H9 (cell line): Measurements from ENCODE around the gene KREMEN2. TPM values are rescaled to one million over a fixed set of nuclear protein-coding genes. Genes with fewer than 3 reads are reported as not detected.

Experiments
- DNase-seq: peaks from one replicate; pipeline ENCODE4 v3.0.0-alpha.2; 2017
- H2AFZ ChIP-seq: one replicate; pipeline ENCODE4 v1.6.1; 2013; ENCODE audit warnings: mild to moderate bottlenecking, low read length, control low read depth, moderate library complexity
- H2AK5ac ChIP-seq: 2 replicates; pipeline ENCODE4 v1.6.1; 2013; ENCODE audit warnings: low read length, control low read depth, mixed read lengths; ENCODE audit not compliant: insufficient read length
- H2BK120ac ChIP-seq: one replicate; pipeline ENCODE4 v1.6.1; 2013; ENCODE audit warnings: low read depth, mild to moderate bottlenecking, low read length, control low read depth, inconsistent platforms; ENCODE audit not compliant: poor library complexity, severe bottlenecking
- H2BK12ac ChIP-seq: 2 replicates; pipeline ENCODE4 v1.6.1; 2013; ENCODE audit warnings: low read length, control low read depth, mixed read lengths, low read depth; ENCODE audit not compliant: insufficient read length
- H2BK15ac ChIP-seq: 2 replicates; pipeline ENCODE4 v1.6.1; 2013; ENCODE audit warnings: low read depth, low read length, control low read depth
- H2BK20ac ChIP-seq: one replicate; pipeline ENCODE4 v1.6.1; 2013; ENCODE audit warnings: low read depth, mild to moderate bottlenecking, low read length, control low read depth, inconsistent platforms; ENCODE audit not compliant: poor library complexity, severe bottlenecking
- H2BK5ac ChIP-seq: 2 replicates; pipeline ENCODE4 v1.6.1; 2013; ENCODE audit warnings: low read length, control low read depth, mixed read lengths; ENCODE audit not compliant: insufficient read length
- H3K14ac ChIP-seq: 2 replicates; pipeline ENCODE4 v1.6.1; 2013; ENCODE audit warnings: low read length, control low read depth; ENCODE audit not compliant: insufficient read depth
- H3K18ac ChIP-seq: 2 replicates; pipeline ENCODE4 v1.6.1; 2013; ENCODE audit warnings: low read depth, mild to moderate bottlenecking, mixed read lengths, low read length, control low read depth; ENCODE audit not compliant: insufficient read length
- H3K23ac ChIP-seq: 2 replicates; pipeline ENCODE4 v1.6.1; 2013; ENCODE audit warnings: low read length, control low read depth, mixed read lengths, low read depth; ENCODE audit not compliant: insufficient read length
- H3K23me2 ChIP-seq: 2 replicates; pipeline ENCODE4 v1.6.1; 2013; ENCODE audit warnings: low read depth, mild to moderate bottlenecking, mixed read lengths, low read length, control low read depth; ENCODE audit not compliant: insufficient read length, poor library complexity, severe bottlenecking
- H3K27ac ChIP-seq: 2 replicates; pipeline ENCODE4 v1.5.1; 2013; ENCODE audit warnings: low read length, control low read depth, mixed read lengths, low read depth; ENCODE audit not compliant: insufficient read length
- H3K27me3 ChIP-seq: 2 replicates; pipeline ENCODE4 v1.6.1; 2013; ENCODE audit warnings: low read length, control low read depth, inconsistent platforms; ENCODE audit not compliant: insufficient read depth
- H3K4ac ChIP-seq: 2 replicates; pipeline ENCODE4 v1.6.1; 2013; ENCODE audit warnings: low read depth, mild to moderate bottlenecking, control low read depth, inconsistent platforms, low read length, moderate library complexity
- H3K4me1 ChIP-seq: 2 replicates; pipeline ENCODE4 v1.6.1; 2013; ENCODE audit warnings: low read length, control low read depth, inconsistent platforms; ENCODE audit not compliant: insufficient read depth
- H3K4me2 ChIP-seq: 2 replicates; pipeline ENCODE4 v1.6.1; 2013; ENCODE audit warnings: low read length, control low read depth, mixed read lengths; ENCODE audit not compliant: insufficient read length, insufficient read depth
- H3K56ac ChIP-seq: 2 replicates; pipeline ENCODE4 v1.6.1; 2013; ENCODE audit warnings: low read depth, mild to moderate bottlenecking, mixed read lengths, low read length, control low read depth; ENCODE audit not compliant: insufficient read length
- H3K79me1 ChIP-seq: 2 replicates; pipeline ENCODE4 v1.6.1; 2013; ENCODE audit warnings: low read depth, mild to moderate bottlenecking, moderate library complexity, low read length, control low read depth, inconsistent platforms; ENCODE audit not compliant: insufficient read depth, poor library complexity, severe bottlenecking
- H3K79me2 ChIP-seq: 2 replicates; pipeline ENCODE4 v1.6.1; 2013; ENCODE audit warnings: low read length, control low read depth, inconsistent platforms; ENCODE audit not compliant: insufficient read depth
- H3K9ac ChIP-seq: 2 replicates; pipeline ENCODE4 v1.6.1; 2013; ENCODE audit warnings: low read length, control low read depth, mixed read lengths; ENCODE audit not compliant: insufficient read length; ENCODE audit errors: extremely low read depth
- H3K9me3 ChIP-seq: one replicate; pipeline ENCODE4 v1.6.1; 2013; ENCODE audit warnings: low read depth, low read length, inconsistent platforms; ENCODE audit not compliant: control insufficient read depth
- H3T11ph ChIP-seq: one replicate; pipeline ENCODE4 v1.6.1; 2013; ENCODE audit warnings: mild to moderate bottlenecking, low read length, control low read depth, inconsistent platforms
- H4K20me1 ChIP-seq: one replicate; pipeline ENCODE4 v1.6.1; 2013; ENCODE audit not compliant: control insufficient read depth, insufficient read length, insufficient read depth
- H4K5ac ChIP-seq: 2 replicates; pipeline ENCODE4 v1.6.1; 2013; ENCODE audit warnings: low read depth, mild to moderate bottlenecking, mixed read lengths, low read length, control low read depth; ENCODE audit not compliant: insufficient read length
- H4K8ac ChIP-seq: replicated peaks from 2 replicates; pipeline ENCODE4 v1.6.1; 2013; ENCODE audit warnings: low read length, control low read depth, mixed read lengths, low read depth; ENCODE audit not compliant: insufficient read length
- H4K91ac ChIP-seq: 2 replicates; pipeline ENCODE4 v1.6.1; 2013; ENCODE audit warnings: low read depth, mild to moderate bottlenecking, moderate library complexity, mixed read lengths, low read length, control low read depth; ENCODE audit not compliant: insufficient read length
- H3K27ac Mint-ChIP-seq, 3 experiments: 2 replicates in 2 of 3; 3 replicates in 1 of 3; pipeline ENCODE4 v1.8.0; 2020 to 2021; ENCODE audit warnings: mixed read lengths in 3 of 3, mild to moderate bottlenecking in 1 of 3, moderate library complexity in 1 of 3
- H3K27me3 Mint-ChIP-seq: 2 replicates; pipeline ENCODE4 v1.8.0; 2021; ENCODE audit warnings: low read depth, mild to moderate bottlenecking, moderate library complexity, mixed read lengths
- H3K36me3 Mint-ChIP-seq, 3 experiments: 2 replicates in 2 of 3; 3 replicates in 1 of 3; pipeline ENCODE4 v1.8.0; 2020 to 2021; ENCODE audit warnings: low read depth in 3 of 3, mixed read lengths in 3 of 3; ENCODE audit not compliant: insufficient read depth in 1 of 3
- H3K4me1 Mint-ChIP-seq, 2 experiments: 2 replicates each; pipeline ENCODE4 v1.8.0; 2020; ENCODE audit warnings: mixed read lengths in 2 of 2
- H3K4me3 Mint-ChIP-seq, 2 experiments: 2 replicates in 1 of 2; 3 replicates in 1 of 2; pipeline ENCODE4 v1.8.0; 2020 to 2021; ENCODE audit warnings: mild to moderate bottlenecking in 2 of 2, mixed read lengths in 2 of 2, moderate library complexity in 1 of 2
- H3K9me3 Mint-ChIP-seq, 2 experiments: 2 replicates in 1 of 2; 3 replicates in 1 of 2; pipeline ENCODE4 v1.8.0; 2020; ENCODE audit warnings: mild to moderate bottlenecking in 2 of 2, mixed read lengths in 2 of 2, moderate library complexity in 1 of 2
- CTCF ChIP-seq: fragments of 200-600 bp; sonication (generic); conservative IDR thresholded peaks from 3 replicates; pipeline ENCODE4 v1.8.0; 2021; ENCODE audit warnings: antibody characterized with exemption, mild to moderate bottlenecking
- WGBS: extraction: QIAGEN DNeasy Blood & Tissue Kit; methylation state at CpG from one replicate; pipeline ENCODE4 v1.1.7; 2013; ENCODE audit warnings: missing lambda C conversion rate, low lambda C conversion rate, mixed read lengths; ENCODE audit not compliant: insufficient read length; ENCODE audit errors: extremely low coverage; 5-methylcytosine and 5-hydroxymethylcytosine counted together
- total RNA-seq: library from RNA; stranded (reverse); gene quantifications from 2 replicates; pipeline ENCODE4 v1.2.1, GENCODE V29; 2021

Gene KREMEN2
- total RNA-seq, 1 experiment from 2014 or later, result 12.8 TPM

GRCh38 chr16:2939968-2940367 lies 24.1 kb upstream of the KREMEN2 start:
- Histone ChIP-seq H3K27ac (no peak overlapping the region), H2BK20ac (no peak overlapping the region), H2BK15ac (no peak overlapping the region), H2BK120ac (no peak overlapping the region), H4K20me1 (no peaks in the 10 kb centered on the region), H3T11ph (no peak overlapping the region), H3K56ac (no peak overlapping the region), H3K79me1 (no peaks in the 10 kb centered on the region), H3K9ac (no peak overlapping the region), H3K4ac (no peak overlapping the region), H4K8ac (no peak overlapping the region), H3K23me2 (no peaks in the 10 kb centered on the region), H2AFZ (no peak overlapping the region), H2BK12ac (no peak overlapping the region), H3K9me3 (no peaks in the 10 kb centered on the region), H4K91ac (no peak overlapping the region), H3K23ac (no peak overlapping the region), H3K27me3 (no peaks in the 10 kb centered on the region), H3K4me2 (no peak overlapping the region), H3K4me1 (no peaks in the 10 kb centered on the region), H2BK5ac (no peak overlapping the region), H4K5ac (no peak overlapping the region), H3K79me2 (no peaks in the 10 kb centered on the region), H3K14ac (no peak overlapping the region), H3K18ac (no peak overlapping the region), H2AK5ac (no peak overlapping the region)
- WGBS, result no CpG with 5 or more reads among the region's 2 CpGs
- Mint-ChIP-seq H3K9me3 (no peaks in the 10 kb centered on the region), H3K27me3 (no peaks in the 10 kb centered on the region), H3K36me3 (peaks cover 5 to 33% (median 26%) of the 10 kb centered on the region in 3 experiments; a peak in 6 of 7 replicates), H3K27ac (no peak overlapping the region), H3K4me1 (no peaks in the 10 kb centered on the region), H3K4me3 (no peak overlapping the region)
- no peak for TF ChIP-seq CTCF
- DNase-seq, result no peak
